Measurements from ENCODE around the gene CUL5. TPM values are rescaled to one million over a fixed set of nuclear protein-coding genes. Genes with fewer than 3 reads are reported as not detected.

The CUL5 gene
- total RNA-seq: 20.4 and 21.1 TPM in 2 replicates

DNA sequence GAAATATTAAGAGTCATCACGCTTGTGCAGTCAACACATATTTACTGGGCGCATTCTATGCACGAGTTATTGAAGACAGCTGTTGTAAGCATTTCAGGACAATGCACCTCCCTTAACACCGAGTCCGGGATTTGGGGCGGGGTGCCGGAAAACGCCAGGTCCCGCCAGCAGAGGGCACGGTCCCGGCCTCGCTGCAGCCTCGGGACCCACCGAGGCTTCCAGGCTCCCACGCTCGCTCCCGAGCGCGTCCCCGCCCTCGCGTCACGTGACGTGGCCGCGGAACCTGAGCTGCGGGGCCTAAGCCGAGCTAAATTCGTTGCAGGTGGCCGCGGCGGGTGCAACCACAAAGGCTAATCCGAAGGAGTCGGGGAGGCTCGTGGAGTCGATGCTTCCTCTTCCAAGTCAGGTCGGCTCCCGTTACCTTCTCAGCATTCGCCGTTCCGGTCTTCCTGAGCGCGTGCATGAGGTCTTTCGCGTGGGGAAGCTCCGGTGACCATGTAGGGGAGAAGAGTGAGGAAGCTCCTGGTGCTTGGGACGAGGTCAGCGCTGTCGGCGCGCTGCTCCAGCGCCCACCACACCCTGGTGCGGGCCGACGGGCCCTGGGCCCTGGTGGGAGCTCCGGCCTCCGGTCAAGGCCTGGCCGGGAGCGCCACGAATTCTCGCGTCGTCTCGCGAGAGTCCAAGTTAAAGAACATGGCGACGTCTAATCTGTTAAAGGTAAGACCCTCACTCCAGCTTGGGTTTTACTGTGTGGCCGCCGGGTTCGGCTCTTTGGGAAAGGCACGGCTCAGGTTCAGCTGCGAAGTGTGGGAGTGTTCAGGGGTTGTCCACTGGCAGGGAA, at the start of gene CUL5:
TSS of gene CUL5 (plus strand) at position 243 of the 841 bp plus-strand sequence. CDS start at position 694, 451 bp downstream.

DNA sequence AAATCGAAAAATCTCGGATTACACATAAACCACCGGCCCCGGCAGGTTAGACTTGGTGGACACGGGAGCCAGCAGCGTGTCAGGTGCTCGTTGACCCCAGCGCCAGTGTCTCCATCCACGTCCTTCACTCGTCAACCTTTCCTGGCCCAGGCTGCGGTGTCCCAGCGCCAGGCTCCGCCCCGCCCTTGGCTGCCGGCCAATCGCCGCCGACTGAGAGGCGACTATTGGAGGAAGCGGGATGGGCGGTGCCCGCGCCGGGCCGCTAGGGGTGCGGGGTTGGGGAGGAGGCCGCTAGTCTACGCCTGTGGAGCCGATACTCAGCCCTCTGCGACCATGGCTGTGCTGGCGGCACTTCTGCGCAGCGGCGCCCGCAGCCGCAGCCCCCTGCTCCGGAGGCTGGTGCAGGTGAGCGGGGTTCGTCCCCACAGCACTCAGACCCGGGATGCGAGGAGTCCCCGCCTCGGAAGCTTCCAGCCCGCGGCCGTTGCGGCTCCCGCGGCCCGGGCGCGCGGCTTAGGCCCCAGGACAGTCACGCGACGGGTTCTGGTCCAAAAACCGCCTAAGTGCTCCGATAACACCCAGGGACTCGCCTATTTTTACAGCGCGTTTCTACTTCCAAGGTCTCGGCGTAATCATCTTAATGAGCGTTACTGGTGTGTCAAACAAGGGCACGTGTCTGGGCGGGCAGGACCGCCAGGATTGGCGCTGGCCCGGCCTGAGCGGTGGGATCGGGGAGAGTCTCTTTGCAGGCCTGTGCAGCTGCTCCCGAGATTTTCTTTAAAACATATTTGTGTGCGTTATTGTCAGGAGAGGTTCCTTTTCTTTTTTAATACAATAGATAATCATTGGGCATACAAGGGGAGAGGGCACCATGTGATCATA, 112.8 kb downstream of the CUL5 start, which contains the start of gene ACAT1:
TSS of gene ACAT1 (plus strand) at position 294 of the 882 bp plus-strand sequence. CDS start at position 334, 40 bp downstream.

Other genes with a start within 250 kb of the CUL5 start
- gene SLC35F2, start 150.1 kb upstream of the CUL5 start, total RNA-seq: 46.5 and 48.1 TPM in 2 replicates
- gene RAB39A, start 80.5 kb upstream of the CUL5 start, total RNA-seq: not detected in 2 replicates
- 59.1 and 69.0 TPM in 2 replicates for gene ACAT1, start 112.7 kb downstream of the CUL5 start, total RNA-seq
- gene NPAT, start 213.7 kb downstream of the CUL5 start, total RNA-seq: 8.3 and 12.4 TPM in 2 replicates
- gene ATM, start 214.2 kb downstream of the CUL5 start, total RNA-seq: 17.4 and 40.6 TPM in 2 replicates